Hepatocyte (in vitro differentiated cells): ENCODE measurements around the gene TSPEAR. TPM values are rescaled to one million over a fixed set of nuclear protein-coding genes. Genes with fewer than 3 reads are reported as not detected.

Experiments
- DNase-seq: peaks from one replicate; pipeline ENCODE4 v3.0.0-alpha.2; 2016; ENCODE audit warnings: low spot score
- H2AFZ ChIP-seq: fragments of 200-600 bp; sonication (generic); 2 replicates; pipeline ENCODE4 v1.6.0; 2016; ENCODE audit warnings: antibody characterized with exemption, mild to moderate bottlenecking
- H3K27ac ChIP-seq: fragments of 200-600 bp; sonication (generic); 2 replicates; pipeline ENCODE4 v1.5.1; 2016; ENCODE audit warnings: mild to moderate bottlenecking
- H3K27me3 ChIP-seq: fragments of 200-600 bp; sonication (generic); 2 replicates; pipeline ENCODE4 v1.6.1; 2016
- H3K36me3 ChIP-seq: fragments of 200-600 bp; sonication (generic); replicated peaks from 2 replicates; pipeline ENCODE4 v1.5.1; 2016; ENCODE audit warnings: low read depth; ENCODE audit not compliant: insufficient read depth
- H3K4me1 ChIP-seq: fragments of 200-600 bp; sonication (generic); 2 replicates; pipeline ENCODE4 v1.5.1; 2016; ENCODE audit warnings: mild to moderate bottlenecking, moderate library complexity; ENCODE audit not compliant: insufficient read depth
- H3K4me2 ChIP-seq: fragments of 200-600 bp; sonication (generic); 2 replicates; pipeline ENCODE4 v1.6.0; 2016
- H3K4me3 ChIP-seq: fragments of 200-600 bp; sonication (generic); 2 replicates; pipeline ENCODE4 v1.5.1; 2016; ENCODE audit warnings: mild to moderate bottlenecking
- H3K79me2 ChIP-seq: fragments of 200-600 bp; sonication (generic); 2 replicates; pipeline ENCODE4 v1.6.0; 2017; ENCODE audit warnings: mild to moderate bottlenecking
- H3K9me2 ChIP-seq: fragments of 200-600 bp; sonication (generic); replicated peaks from 2 replicates; pipeline ENCODE4 v1.6.0; 2017; ENCODE audit warnings: mild to moderate bottlenecking; ENCODE audit not compliant: insufficient read depth
- H3K9me3 ChIP-seq: fragments of 200-600 bp; sonication (generic); 2 replicates; pipeline ENCODE4 v1.5.1; 2016; ENCODE audit warnings: low read depth, mild to moderate bottlenecking
- H4K20me1 ChIP-seq: fragments of 200-600 bp; sonication (generic); 2 replicates; pipeline ENCODE4 v1.6.0; 2016; ENCODE audit warnings: mild to moderate bottlenecking; ENCODE audit not compliant: insufficient read depth, poor library complexity, severe bottlenecking
- CTCF ChIP-seq: fragments of 200-600 bp; sonication (generic); IDR thresholded peaks from 2 replicates; pipeline ENCODE4 v1.5.1; 2016; ENCODE audit warnings: antibody characterized with exemption, mild to moderate bottlenecking; ENCODE audit not compliant: poor library complexity
- EZH2 ChIP-seq: fragments of 200-600 bp; sonication (generic); IDR thresholded peaks from 2 replicates; pipeline ENCODE4 v1.6.1; 2016; ENCODE audit warnings: antibody characterized with exemption, mild to moderate bottlenecking, borderline replicate concordance
- EZH2phosphoT487 ChIP-seq: fragments of 200-600 bp; sonication (generic); IDR thresholded peaks from one replicate; pipeline ENCODE4 v1.6.1; 2018; ENCODE audit warnings: antibody characterized with exemption, mild to moderate bottlenecking, low read depth, moderate library complexity; ENCODE audit not compliant: unreplicated experiment, severe bottlenecking
- WGBS: methylation state at CpG from one replicate; pipeline ENCODE4 v1.1.6; 2016; ENCODE audit warnings: low lambda C conversion rate; ENCODE audit errors: missing lambda C conversion rate; 5-methylcytosine and 5-hydroxymethylcytosine counted together
- polyA plus RNA-seq: library from polyadenylated mRNA; unstranded; fragments of >200 nt; fragmentation: Nextera tagmentation; extraction: Ambion mirVana; gene quantifications from 2 replicates; pipeline ENCODE4 v1.2.1, GENCODE V29; 2016
- total RNA-seq: library from RNA; depleted of rRNA; stranded (reverse); fragments of >200 nt; gene quantifications from 2 replicates; pipeline ENCODE4 v1.2.3, GENCODE V29; 2014

Gene TSPEAR
- total and polyA plus RNA-seq, 2 experiments from 2014 or later: 0.35 TPM; not detected in 1

DNA sequence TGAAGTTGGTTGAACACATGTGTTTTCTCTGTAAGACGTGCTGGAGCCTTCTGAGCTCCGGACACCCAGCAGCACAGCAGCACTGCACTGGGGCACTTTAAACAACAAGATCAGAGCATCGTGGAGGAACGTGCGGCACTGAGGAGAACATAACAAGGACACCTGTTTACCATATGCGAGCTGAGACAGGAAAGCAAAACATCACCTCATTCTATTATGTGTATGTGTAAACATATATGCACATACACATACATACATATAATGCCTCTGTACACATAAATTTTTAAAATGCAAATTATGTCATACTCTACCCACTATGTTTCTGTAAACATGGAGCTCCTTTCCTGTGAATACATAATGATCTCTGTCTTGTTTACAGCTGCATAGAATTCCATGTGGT is 115.8 kb downstream of the TSPEAR start:
- no peak overlapping the region for H3K27ac ChIP-seq
- TF ChIP-seq EZH2phosphoT487 (no peak), CTCF (no peak), EZH2 (no peak)
- no peaks in the 10 kb centered on the region for H3K79me2 ChIP-seq
- H3K4me3 ChIP-seq: no peak overlapping the region
- no peaks in the 10 kb centered on the region for H3K9me2 ChIP-seq
- no peaks in the 10 kb centered on the region for H4K20me1 ChIP-seq
- DNase-seq: no peak
- no peak overlapping the region for H3K4me2 ChIP-seq
- no peak overlapping the region for H2AFZ ChIP-seq
- H3K27me3 ChIP-seq: no peaks in the 10 kb centered on the region
- 74% methylated on average over 6 of the region's 6 CpGs for WGBS
- peaks cover 7% of the 10 kb centered on the region for H3K4me1 ChIP-seq
- no peaks in the 10 kb centered on the region for H3K36me3 ChIP-seq
- H3K9me3 ChIP-seq: no peaks in the 10 kb centered on the region

- TF ChIP-seq EZH2: no peak
- no peak for TF ChIP-seq CTCF
- no peak for TF ChIP-seq EZH2phosphoT487
- Histone ChIP-seq H3K4me1 (peaks cover 7% of the 10 kb centered on the region), H3K27ac (no peak overlapping the region), H3K4me2 (no peak overlapping the region), H3K79me2 (no peaks in the 10 kb centered on the region), H3K4me3 (no peak overlapping the region), H3K9me3 (no peaks in the 10 kb centered on the region), H4K20me1 (no peaks in the 10 kb centered on the region), H3K36me3 (no peaks in the 10 kb centered on the region), H3K9me2 (no peaks in the 10 kb centered on the region), H3K27me3 (no peaks in the 10 kb centered on the region), H2AFZ (no peak overlapping the region)
- 88% methylated on average over 12 of the region's 12 CpGs for WGBS
- DNase-seq: no peak
Observed at GRCh38 chr21:44594406-44594916, 116.9 kb downstream of the TSPEAR start.

- Histone ChIP-seq H2AFZ (no peak overlapping the region), H3K36me3 (no peaks in the 10 kb centered on the region), H3K27me3 (no peaks in the 10 kb centered on the region), H3K27ac (no peak overlapping the region), H3K4me3 (no peak overlapping the region), H3K9me2 (no peaks in the 10 kb centered on the region), H3K4me1 (peaks cover 7% of the 10 kb centered on the region), H3K9me3 (no peaks in the 10 kb centered on the region), H3K4me2 (no peak overlapping the region), H3K79me2 (no peaks in the 10 kb centered on the region), H4K20me1 (no peaks in the 10 kb centered on the region)
- WGBS: 63% methylated on average over 20 of the region's 20 CpGs
- TF ChIP-seq EZH2phosphoT487 (no peak), CTCF (no peak), EZH2 (no peak)
- DNase-seq: no peak
Observed at GRCh38 chr21:44593598-44594405, 117.6 kb downstream of the TSPEAR start.
